PC-3 (cell line): ENCODE results near the gene KNDC1. TPM values are rescaled to one million over a fixed set of nuclear protein-coding genes. Genes with fewer than 3 reads are reported as not detected.

ENCODE experiments used
- ATAC-seq: fragments of 200-7000 bp; cut with Tn5 transposase; 2 replicates; pipeline ENCODE4 v1.9.1; 2020; ENCODE audit warnings: mild to moderate bottlenecking, moderate library complexity
- BruUV-seq: library from RNA; stranded (reverse); fragments of 400-500 nt; replicated peaks from 2 replicates; lab custom pipeline; 2021; lab: Mats Ljungman, UMichigan
- CTCF ChIA-PET: fragments of 300-600 bp; sonication (Branson Sonifier 250); formaldehyde crosslinking; loops from one replicate; lab custom pipeline; 2022; ENCODE audit warnings: antibody characterized with exemption; lab: Charles Lee
- POLR2A ChIA-PET: fragments of 300-600 bp; sonication (Branson Sonifier 250); formaldehyde crosslinking; loops from one replicate; lab custom pipeline; 2022; ENCODE audit warnings: antibody characterized with exemption; ENCODE audit not compliant: unreplicated experiment; lab: Charles Lee
- DNase-seq: peaks from one replicate; pipeline ENCODE4 v3.0.0-alpha.2; 2015
- H2AFZ ChIP-seq: fragments of 300-600 bp; sonication (generic); 2 replicates; pipeline ENCODE4 v1.6.0; 2016; ENCODE audit warnings: antibody characterized with exemption, low read length
- H3F3A ChIP-seq: fragments of 300-600 bp; sonication (generic); one replicate; pipeline ENCODE4 v1.6.0; 2017; ENCODE audit warnings: antibody characterized with exemption, low read length, control low read depth, mild to moderate bottlenecking; ENCODE audit not compliant: unreplicated experiment
- H3K27ac ChIP-seq: fragments of 300-600 bp; sonication (generic); 2 replicates; pipeline ENCODE4 v1.5.1; 2016; ENCODE audit warnings: mild to moderate bottlenecking, low read length
- H3K27me3 ChIP-seq: fragments of 300-600 bp; sonication (generic); 2 replicates; pipeline ENCODE4 v1.6.1; 2016; ENCODE audit warnings: low read length, mixed read lengths
- H3K36me3 ChIP-seq: fragments of 300-600 bp; sonication (generic); 2 replicates; pipeline ENCODE4 v1.6.1; 2016; ENCODE audit warnings: low read depth, mixed run types, low read length, mixed read lengths
- H3K4me1 ChIP-seq: fragments of 300-600 bp; sonication (generic); 2 replicates; pipeline ENCODE4 v1.5.1; 2016; ENCODE audit warnings: low read length; ENCODE audit not compliant: insufficient read depth
- H3K4me2 ChIP-seq: fragments of 300-600 bp; sonication (generic); 2 replicates; pipeline ENCODE4 v1.6.0; 2016; ENCODE audit warnings: low read length
- H3K4me3 ChIP-seq: fragments of 300-600 bp; sonication (generic); 2 replicates; pipeline ENCODE4 v1.5.1; 2016; ENCODE audit warnings: mild to moderate bottlenecking, low read length, mixed read lengths
- H3K79me2 ChIP-seq: fragments of 300-600 bp; sonication (generic); 2 replicates; pipeline ENCODE4 v1.6.1; 2017; ENCODE audit warnings: low read length, mixed read lengths
- H3K9ac ChIP-seq: fragments of 300-600 bp; sonication (generic); 2 replicates; pipeline ENCODE4 v1.6.0; 2016; ENCODE audit warnings: mild to moderate bottlenecking, low read length
- H3K9me2 ChIP-seq: fragments of 300-600 bp; sonication (generic); replicated peaks from 2 replicates; pipeline ENCODE4 v1.6.1; 2016; ENCODE audit warnings: mixed run types, low read length, mixed read lengths
- H3K9me3 ChIP-seq: fragments of 300-600 bp; sonication (generic); 2 replicates; pipeline ENCODE4 v1.6.1; 2016; ENCODE audit warnings: low read length, mixed read lengths
- H4K20me1 ChIP-seq: fragments of 300-600 bp; sonication (generic); 2 replicates; pipeline ENCODE4 v1.6.1; 2016; ENCODE audit warnings: low read length, mixed read lengths
- EZH2 ChIP-seq: fragments of 300-600 bp; sonication (generic); IDR thresholded peaks from one replicate; pipeline ENCODE4 v1.6.1; 2017; ENCODE audit warnings: antibody characterized with exemption, mild to moderate bottlenecking, low read length; ENCODE audit not compliant: unreplicated experiment
- EZH2phosphoT487 ChIP-seq: fragments of 300-600 bp; sonication (generic); IDR thresholded peaks from 2 replicates; pipeline ENCODE4 v1.6.1; 2018; ENCODE audit warnings: mild to moderate bottlenecking, antibody characterized with exemption, low read length, borderline replicate concordance
- intact Hi-C: fragments of 100-400 bp; cut with micrococcal nuclease; formaldehyde crosslinking; loops from 2 replicates; pipeline ENCODE4 v1.9.0; 2023
- total RNA-seq: library from RNA; depleted of rRNA; stranded (reverse); fragments of >200 nt; gene quantifications from 2 replicates; pipeline ENCODE4 v1.2.3, GENCODE V29; 2014
- TF ChIP-seq, protein P1 (sequence below): fragments of 300-600 bp; sonication (generic); conservative IDR thresholded peaks from 2 replicates; pipeline ENCODE4 v1.5.1; 2017; ENCODE audit warnings: antibody characterized with exemption, low read depth, mild to moderate bottlenecking, low read length

KNDC1 gene
- total RNA-seq, 1 experiment from 2014 or later = not detected

DNA sequence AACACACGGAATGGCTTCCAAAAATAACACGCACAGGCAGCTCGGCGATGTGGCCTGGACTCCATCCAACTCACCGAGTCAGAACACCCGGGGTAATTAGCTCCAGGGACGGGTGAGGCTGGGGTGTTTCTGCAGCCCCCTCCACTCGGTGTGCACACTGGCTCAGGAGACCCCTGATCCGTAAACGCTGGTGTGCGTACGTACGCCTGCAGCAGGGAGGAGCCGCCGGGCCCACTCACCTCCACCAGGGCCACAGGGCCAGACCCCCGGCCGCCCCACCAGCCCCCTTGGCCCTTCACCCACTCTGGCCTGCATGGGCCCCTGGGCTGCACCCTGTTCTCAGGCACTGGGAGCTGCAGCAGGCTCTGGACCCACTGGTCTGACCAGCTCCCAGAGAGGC, 47.6 kb downstream of the KNDC1 start:
- H3K9me2 ChIP-seq = no peaks in the 10 kb centered on the region
- POLR2A ChIA-PET = no interaction called here
- no peak overlapping the region for H3K9ac ChIP-seq
- no peak overlapping the region for H3K4me2 ChIP-seq
- TF ChIP-seq EZH2phosphoT487 (no peak), EZH2 (no peak)
- TF ChIP-seq, protein P1, sequence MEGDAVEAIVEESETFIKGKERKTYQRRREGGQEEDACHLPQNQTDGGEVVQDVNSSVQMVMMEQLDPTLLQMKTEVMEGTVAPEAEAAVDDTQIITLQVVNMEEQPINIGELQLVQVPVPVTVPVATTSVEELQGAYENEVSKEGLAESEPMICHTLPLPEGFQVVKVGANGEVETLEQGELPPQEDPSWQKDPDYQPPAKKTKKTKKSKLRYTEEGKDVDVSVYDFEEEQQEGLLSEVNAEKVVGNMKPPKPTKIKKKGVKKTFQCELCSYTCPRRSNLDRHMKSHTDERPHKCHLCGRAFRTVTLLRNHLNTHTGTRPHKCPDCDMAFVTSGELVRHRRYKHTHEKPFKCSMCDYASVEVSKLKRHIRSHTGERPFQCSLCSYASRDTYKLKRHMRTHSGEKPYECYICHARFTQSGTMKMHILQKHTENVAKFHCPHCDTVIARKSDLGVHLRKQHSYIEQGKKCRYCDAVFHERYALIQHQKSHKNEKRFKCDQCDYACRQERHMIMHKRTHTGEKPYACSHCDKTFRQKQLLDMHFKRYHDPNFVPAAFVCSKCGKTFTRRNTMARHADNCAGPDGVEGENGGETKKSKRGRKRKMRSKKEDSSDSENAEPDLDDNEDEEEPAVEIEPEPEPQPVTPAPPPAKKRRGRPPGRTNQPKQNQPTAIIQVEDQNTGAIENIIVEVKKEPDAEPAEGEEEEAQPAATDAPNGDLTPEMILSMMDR = no peak
- no peaks in the 10 kb centered on the region for H4K20me1 ChIP-seq
- ATAC-seq = no peak
- CTCF ChIA-PET = no interaction called here
- intact Hi-C loops = no loop called here
- H3K27me3 ChIP-seq = no peaks in the 10 kb centered on the region
- no peaks in the 10 kb centered on the region for H3K4me1 ChIP-seq
- H3F3A ChIP-seq = no peaks in the 10 kb centered on the region
- no peaks in the 10 kb centered on the region for H3K79me2 ChIP-seq
- no peak overlapping the region for H3K27ac ChIP-seq
- BruUV-seq = no TSS peak
- H3K4me3 ChIP-seq = no peak overlapping the region
- no peak overlapping the region for H2AFZ ChIP-seq
- no peaks in the 10 kb centered on the region for H3K9me3 ChIP-seq
- no peaks in the 10 kb centered on the region for H3K36me3 ChIP-seq
- DNase-seq = no peak

DNA sequence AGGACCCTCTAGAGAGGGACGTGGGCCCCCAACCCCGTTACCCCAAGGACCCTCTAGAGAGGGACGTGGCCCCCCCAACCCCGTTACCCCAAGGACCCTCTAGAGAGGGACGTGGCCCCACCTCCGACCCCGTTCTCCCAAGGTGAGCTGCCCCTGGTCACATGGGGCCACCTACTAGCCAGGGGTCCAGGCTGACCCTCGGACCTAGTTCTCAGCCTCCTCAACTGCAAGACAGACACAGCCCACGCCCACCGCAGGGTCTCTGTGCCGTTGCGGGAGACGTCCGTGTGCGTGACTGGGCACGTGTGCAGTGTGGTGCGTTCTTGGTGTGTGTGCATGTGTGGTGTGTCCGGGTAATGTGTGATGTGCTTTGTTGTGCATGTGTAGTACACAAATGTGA, 48.4 kb downstream of the KNDC1 start:
- no peaks in the 10 kb centered on the region for H3K79me2 ChIP-seq
- no peak overlapping the region for H3K27ac ChIP-seq
- no peaks in the 10 kb centered on the region for H3K4me1 ChIP-seq
- POLR2A ChIA-PET = no interaction called here
- no peaks in the 10 kb centered on the region for H3K9me2 ChIP-seq
- TF ChIP-seq, protein P1 = no peak
- no peak for TF ChIP-seq EZH2
- TF ChIP-seq EZH2phosphoT487 = no peak
- no peak for DNase-seq
- intact Hi-C loops = no loop called here
- H2AFZ ChIP-seq = no peak overlapping the region
- no peaks in the 10 kb centered on the region for H3F3A ChIP-seq
- no peaks in the 10 kb centered on the region for H3K9me3 ChIP-seq
- H3K4me3 ChIP-seq = no peak overlapping the region
- no peaks in the 10 kb centered on the region for H4K20me1 ChIP-seq
- H3K27me3 ChIP-seq = no peaks in the 10 kb centered on the region
- no peak overlapping the region for H3K4me2 ChIP-seq
- no peak for ATAC-seq
- H3K36me3 ChIP-seq = no peaks in the 10 kb centered on the region
- BruUV-seq = no TSS peak
- no peak overlapping the region for H3K9ac ChIP-seq
- CTCF ChIA-PET = no interaction called here

DNA sequence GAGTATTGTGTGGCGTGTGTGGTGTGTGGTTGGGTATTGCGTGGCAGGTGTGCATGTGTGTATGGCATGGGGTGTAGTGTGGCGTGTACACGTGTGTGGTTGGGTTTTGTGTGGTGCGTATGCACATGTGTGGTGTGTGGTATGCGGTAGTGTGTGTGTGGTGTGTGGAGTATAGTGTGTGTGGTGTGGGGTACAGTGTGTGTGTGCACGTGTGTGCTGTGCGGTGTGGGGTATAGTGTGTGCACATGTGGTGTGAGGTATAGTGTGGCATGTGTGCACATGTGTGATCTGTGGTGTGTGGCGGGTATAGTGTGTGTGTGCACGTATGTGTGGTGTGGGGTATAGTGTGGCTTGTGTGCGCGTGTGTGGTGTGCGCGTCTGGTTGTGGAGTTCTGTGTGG, 49.1 kb downstream of the KNDC1 start:
- ChIA-PET POLR2A (no interaction called here), CTCF (no interaction called here)
- no peak overlapping the region for H3K9ac ChIP-seq
- no peaks in the 10 kb centered on the region for H3K9me3 ChIP-seq
- no peak overlapping the region for H3K4me2 ChIP-seq
- no peak overlapping the region for H3K4me3 ChIP-seq
- no peaks in the 10 kb centered on the region for H3K4me1 ChIP-seq
- no peak overlapping the region for H3K27ac ChIP-seq
- no peaks in the 10 kb centered on the region for H4K20me1 ChIP-seq
- no peaks in the 10 kb centered on the region for H3K9me2 ChIP-seq
- ATAC-seq (no peak), DNase-seq (no peak)
- intact Hi-C loops = no loop called here
- no peaks in the 10 kb centered on the region for H3K36me3 ChIP-seq
- TF ChIP-seq EZH2phosphoT487 (no peak), EZH2 (no peak)
- TF ChIP-seq, protein P1 = no peak
- no peaks in the 10 kb centered on the region for H3K79me2 ChIP-seq
- H3F3A ChIP-seq = no peaks in the 10 kb centered on the region
- BruUV-seq = no TSS peak
- no peaks in the 10 kb centered on the region for H3K27me3 ChIP-seq
- H2AFZ ChIP-seq = no peak overlapping the region
